ENCODE measurements around the gene DMGDH. TPM values are rescaled to one million over a fixed set of nuclear protein-coding genes. Genes with fewer than 3 reads are reported as not detected.

The DMGDH gene
- polyA plus RNA-seq (2013, experiment 1 of 2; ENCODE audit: insufficient read length), result 2.3 TPM
- polyA plus RNA-seq (2013, experiment 2 of 2; ENCODE audit: insufficient read length), result 2.1 TPM

GRCh38 chr5:79069488-79070349 is at the start of gene DMGDH, which contains the start of gene BHMT2:
DMGDH (minus strand) TSS chr5:79069674; CDS start chr5:79069620, 54 bp downstream.
BHMT2 (plus strand) TSS chr5:79069767; CDS start chr5:79069783, 16 bp downstream.
- DNase-seq, result peak; percentile 58

- no peak for DNase-seq
Measured at GRCh38 chr5:79112703-79113058, 43.2 kb upstream of the DMGDH start.

GRCh38 chr5:79111960-79112702 is 42.7 kb upstream of the DMGDH start:
- DNase-seq, result no peak

GRCh38 chr5:79111387-79111959 is 42.0 kb upstream of the DMGDH start, which contains the start of gene BHMT:
BHMT (plus strand) TSS chr5:79111809; CDS start chr5:79111886, 77 bp downstream.
- no peak for DNase-seq

- DNase-seq, result no peak
Measured at GRCh38 chr5:79109527-79110492, 40.3 kb upstream of the DMGDH start.

GRCh38 chr5:79108792-79109191 is 39.3 kb upstream of the DMGDH start:
- no peak for DNase-seq

- no peak for DNase-seq
Measured at GRCh38 chr5:79108086-79108485, 38.6 kb upstream of the DMGDH start.

GRCh38 chr5:79107020-79107796 is 37.7 kb upstream of the DMGDH start:
- peak; percentile 6 for DNase-seq

- DNase-seq, result no peak
Measured at GRCh38 chr5:79105868-79106267, 36.4 kb upstream of the DMGDH start.

- DNase-seq, result no peak
Measured at GRCh38 chr5:79093762-79094161, 24.3 kb upstream of the DMGDH start.

- DNase-seq, result no peak
Measured at GRCh38 chr5:79091064-79091463, 21.6 kb upstream of the DMGDH start.

GRCh38 chr5:79088507-79088906 is 19.0 kb upstream of the DMGDH start:
- no peak for DNase-seq

GRCh38 chr5:79086116-79086515 is 16.6 kb upstream of the DMGDH start:
- no peak for DNase-seq

GRCh38 chr5:79081779-79082178 is 12.3 kb upstream of the DMGDH start:
- no peak for DNase-seq

GRCh38 chr5:79080804-79081203 is 11.3 kb upstream of the DMGDH start:
- no peak for DNase-seq

GRCh38 chr5:79077680-79078365 is 8.3 kb upstream of the DMGDH start:
- peak; percentile 29 for DNase-seq

GRCh38 chr5:79076819-79077218 is 7.3 kb upstream of the DMGDH start:
- no peak for DNase-seq

- DNase-seq, result no peak
Measured at GRCh38 chr5:79075646-79076426, 6.4 kb upstream of the DMGDH start.

- DNase-seq, result peak; percentile 63
Measured at GRCh38 chr5:79074641-79075040, 5.2 kb upstream of the DMGDH start.

GRCh38 chr5:79070350-79070667 is 835 bp upstream of the DMGDH start:
- DNase-seq, result peak; percentile 64

Data from fibroblast of skin of abdomen (primary cell).